NOMO-1 treated with DMSO at 0.1 percent for 48 hours (cell line): ENCODE measurements around the gene C3orf80.
"Not testable (repeated sequence)": the region's sequence is repeated elsewhere in the genome, so short reads cannot be mapped to it uniquely, and the experiment has no call there.

Experiments
- DNase-seq: peaks from one replicate; lab custom pipeline; 2025; ENCODE audit not compliant: unreplicated experiment; lab: John Stamatoyannopoulos, UW

C3orf80 gene

DNA sequence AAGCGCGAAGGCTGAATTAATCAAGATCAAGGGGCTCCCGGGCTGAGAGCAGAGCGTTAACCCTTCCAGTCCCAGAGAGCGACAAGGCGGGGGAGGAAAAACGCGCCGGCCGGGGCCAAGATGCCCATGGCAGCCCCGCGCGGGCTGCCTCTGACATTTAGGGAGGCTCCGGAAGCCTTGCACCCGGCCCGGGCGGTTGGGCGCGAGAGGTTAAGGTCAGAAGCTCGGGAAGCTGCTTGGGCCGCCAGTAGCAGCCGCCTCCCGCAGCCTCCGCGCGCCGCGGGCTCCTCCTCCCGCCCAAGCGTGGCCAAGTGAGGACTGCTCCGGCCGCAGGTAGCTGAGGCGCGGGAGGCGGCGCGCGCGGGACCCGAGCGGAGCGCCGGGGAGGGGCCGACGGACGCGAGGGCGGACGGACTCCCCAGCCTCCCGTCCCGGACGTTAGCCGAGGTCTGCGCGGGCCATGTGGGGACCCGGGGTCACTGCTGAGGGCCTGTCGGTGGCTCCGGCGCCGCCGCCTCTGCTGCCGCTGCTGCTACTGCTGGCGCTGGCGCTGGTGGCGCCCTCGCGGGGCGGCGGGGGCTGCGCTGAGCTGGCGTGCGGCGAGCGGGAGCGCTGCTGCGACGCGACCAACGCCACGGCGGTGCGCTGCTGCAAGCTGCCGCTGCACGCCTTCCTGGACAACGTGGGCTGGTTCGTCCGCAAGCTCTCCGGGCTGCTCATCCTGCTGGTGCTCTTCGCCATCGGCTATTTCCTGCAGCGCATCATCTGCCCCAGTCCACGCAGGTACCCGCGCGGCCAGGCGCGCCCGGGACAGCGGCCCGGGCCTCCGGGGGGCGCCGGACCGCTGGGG is at the start of gene C3orf80:
C3orf80 (plus strand) TSS at position 247 of the 850 bp plus-strand sequence; CDS start at position 461, 214 bp downstream.
- peak; percentile 77 for DNase-seq

DNA sequence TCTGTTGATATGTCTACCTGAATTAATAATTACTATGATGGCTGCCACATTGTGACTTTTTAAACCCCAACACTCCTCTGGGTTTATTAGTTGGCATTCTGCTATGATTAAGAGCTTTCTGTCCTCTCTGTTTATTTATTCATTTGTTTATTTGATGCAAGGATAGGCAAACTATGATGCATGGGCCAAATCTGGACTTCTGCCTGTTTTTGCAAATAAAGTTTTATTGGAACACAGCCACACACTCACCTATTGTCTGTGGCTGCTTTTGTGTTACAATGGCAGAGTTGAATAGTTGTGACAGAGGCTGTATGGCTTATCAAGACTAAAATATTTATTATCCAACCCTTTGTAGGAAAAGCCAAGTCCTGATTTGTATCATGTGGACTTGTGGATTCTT is 48.3 kb upstream of the C3orf80 start:
- no peak for DNase-seq

DNA sequence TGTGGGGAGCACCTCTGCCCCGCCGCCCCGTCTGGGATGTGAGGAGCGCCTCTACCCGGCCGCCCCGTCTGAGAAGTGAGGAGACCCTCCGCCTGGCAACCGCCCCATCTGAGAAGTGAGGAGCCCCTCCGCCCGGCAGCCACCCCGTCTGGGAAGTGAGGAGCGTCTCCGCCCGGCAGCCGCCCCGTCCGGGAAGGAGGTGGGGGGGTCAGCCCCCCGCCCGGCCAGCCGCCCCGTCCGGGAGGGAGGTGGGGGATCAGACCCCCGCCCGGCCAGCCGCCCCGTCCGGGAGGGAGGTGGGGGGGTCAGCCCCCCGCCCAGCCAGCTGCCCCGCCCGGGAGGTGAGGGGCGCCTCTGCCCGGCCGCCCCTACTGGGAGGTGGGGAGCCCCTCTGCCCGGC is 46.6 kb upstream of the C3orf80 start:
- not testable (repeated sequence) for DNase-seq

DNA sequence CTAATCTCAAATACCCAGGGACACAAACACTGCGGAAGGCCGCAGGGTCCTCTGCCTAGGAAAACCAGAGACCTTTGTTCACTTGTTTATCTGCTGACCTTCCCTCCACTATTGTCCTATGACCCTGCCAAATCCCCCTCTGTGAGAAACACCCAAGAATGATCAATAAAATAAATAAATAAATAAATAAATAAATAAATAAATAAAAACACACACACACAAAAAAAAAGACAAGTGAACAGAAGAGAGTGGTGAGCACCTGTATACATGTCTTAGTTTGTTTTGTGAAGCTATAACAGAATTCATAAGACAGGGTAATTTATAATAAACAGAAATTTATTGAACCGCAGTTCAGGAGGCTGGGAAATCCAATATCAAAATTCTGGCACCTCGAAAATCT is 45.8 kb upstream of the C3orf80 start:
- DNase-seq: not testable (repeated sequence)

DNA sequence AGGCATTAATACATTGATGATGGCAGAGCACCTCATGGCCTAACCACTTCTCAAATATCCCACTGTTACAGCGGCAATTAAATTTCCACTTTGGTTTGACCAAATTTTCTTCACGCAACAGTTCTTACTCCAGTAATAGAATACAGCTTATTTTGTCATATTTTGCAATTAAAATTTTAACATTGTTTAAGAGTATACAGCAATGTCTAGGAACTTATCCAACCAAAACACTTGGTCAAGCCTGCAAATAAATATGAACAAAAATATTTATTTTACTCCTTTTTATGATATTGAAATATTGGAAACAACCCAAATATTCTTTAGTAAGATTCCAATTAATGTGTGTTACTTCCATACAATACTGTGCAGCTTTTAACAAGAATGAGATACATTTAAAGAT is 45.3 kb upstream of the C3orf80 start:
- no peak for DNase-seq

DNA sequence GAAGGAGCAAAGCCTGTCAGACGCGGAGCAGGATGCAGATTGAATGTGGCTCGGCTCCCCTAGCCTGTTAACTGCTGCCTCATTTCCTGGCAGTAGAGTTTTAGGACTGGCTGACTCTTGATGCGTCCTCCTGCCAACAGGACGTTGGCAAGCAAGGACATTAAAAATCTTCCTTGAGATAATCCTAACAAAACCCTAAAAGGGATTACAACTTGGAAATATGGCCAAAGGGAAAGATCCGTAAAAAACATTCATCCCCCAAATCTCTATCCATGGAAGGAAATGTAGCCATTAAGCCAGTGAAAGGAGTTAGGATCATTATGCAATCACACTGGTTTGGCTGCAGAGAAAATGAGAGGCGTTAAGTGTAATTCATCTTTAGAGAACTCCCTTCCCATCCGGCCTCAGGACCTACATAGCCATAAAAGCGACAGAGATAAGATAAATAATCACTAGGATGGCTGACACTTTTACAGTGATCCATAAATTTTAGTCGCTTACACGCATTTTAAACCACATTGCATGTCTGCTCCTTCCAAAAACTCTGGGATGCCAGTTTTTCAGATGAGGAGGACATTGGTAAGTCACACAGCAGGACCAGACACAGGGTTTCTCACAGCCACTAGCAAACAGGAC is 44.5 kb upstream of the C3orf80 start:
- DNase-seq: peak; percentile 94

DNA sequence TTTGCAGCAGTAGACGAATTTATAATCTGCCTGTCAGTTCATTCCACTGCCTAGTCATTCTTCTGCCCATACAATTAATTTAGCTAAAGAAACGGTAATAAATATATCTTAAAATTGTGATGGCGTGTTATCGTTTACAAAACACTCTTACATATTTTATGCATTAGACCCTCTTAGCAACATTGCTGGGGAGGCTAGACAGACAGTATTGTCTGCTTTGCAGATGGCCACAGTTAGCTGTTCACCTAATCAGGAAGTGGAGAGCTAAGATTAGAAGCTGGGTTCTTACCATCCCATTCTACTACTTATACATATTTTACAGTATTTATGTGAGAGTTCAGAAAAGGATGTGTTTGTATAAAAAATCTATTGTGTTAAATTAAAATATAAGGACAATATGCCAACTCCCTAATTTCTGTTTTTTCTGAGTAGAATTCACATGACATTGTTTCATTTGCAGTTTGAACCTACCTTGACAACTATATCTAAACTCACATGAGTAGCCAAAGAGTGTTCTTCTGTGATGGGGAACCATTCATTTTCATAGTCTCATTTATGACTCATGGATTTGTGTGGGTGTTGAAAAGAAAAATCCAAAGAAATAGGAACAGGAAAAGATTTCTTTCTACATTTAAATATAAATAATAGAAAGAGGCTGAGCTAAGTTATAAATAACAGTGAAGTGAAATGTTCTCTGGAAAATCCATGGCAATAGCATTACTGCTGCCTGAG is 41.7 kb upstream of the C3orf80 start:
- DNase-seq: peak; percentile 40

DNA sequence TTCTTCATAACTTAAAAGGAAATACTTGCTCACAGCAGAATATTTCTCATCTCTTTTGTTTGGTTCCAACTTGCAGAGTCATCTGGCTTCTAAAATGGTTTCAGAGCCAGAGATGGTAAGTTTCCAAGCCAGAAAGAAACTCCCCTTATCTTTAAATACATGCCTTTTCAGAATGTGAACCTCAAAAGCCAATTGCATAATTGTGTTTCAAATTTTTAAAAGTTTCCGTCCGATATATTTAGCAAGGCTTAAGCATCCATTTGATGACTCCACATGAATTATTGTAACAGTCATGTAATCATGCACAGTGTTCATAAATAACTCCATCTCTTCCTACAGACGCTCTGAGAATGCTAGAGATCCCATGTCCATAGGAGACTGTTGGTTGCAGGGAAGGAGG is 40.6 kb upstream of the C3orf80 start:
- DNase-seq: peak; percentile 88

DNA sequence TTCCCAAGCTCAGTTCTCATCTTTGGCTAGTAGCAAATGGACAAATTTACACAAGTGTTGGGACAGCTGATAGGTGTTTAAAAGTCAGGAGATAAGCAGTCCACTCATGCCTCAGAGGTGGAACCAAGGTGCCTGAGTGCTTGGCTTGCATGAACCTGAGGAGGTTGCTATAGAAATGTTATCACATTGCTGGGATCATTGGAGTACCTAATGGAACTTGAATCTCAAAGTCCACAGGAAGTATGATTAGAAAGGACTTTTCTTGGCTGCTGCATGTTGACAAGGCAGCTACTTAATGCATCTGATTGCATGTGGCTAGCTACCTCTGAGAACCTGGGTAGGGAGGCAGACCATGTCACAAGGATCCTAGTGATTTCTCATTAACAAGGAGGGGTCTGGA is 39.5 kb upstream of the C3orf80 start:
- no peak for DNase-seq

DNA sequence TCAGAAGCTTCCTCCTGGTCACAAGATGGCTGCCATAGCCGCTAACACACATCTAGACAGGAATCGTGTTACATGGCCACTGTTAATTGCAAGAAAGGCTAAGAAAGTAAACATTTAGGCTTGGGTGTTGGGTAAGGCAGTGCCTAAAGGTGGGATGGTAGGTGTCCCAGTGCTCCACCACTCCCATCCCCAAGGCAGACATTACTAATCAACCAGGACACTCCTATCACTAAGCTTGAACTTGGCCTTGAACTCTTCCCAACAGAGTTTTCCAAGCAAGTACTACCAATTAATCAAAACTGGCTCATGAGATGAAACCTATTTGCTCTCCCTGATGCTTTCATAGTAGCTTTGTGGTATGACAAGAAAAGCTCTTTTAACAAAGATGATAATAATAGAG is 37.9 kb upstream of the C3orf80 start:
- no peak for DNase-seq

DNA sequence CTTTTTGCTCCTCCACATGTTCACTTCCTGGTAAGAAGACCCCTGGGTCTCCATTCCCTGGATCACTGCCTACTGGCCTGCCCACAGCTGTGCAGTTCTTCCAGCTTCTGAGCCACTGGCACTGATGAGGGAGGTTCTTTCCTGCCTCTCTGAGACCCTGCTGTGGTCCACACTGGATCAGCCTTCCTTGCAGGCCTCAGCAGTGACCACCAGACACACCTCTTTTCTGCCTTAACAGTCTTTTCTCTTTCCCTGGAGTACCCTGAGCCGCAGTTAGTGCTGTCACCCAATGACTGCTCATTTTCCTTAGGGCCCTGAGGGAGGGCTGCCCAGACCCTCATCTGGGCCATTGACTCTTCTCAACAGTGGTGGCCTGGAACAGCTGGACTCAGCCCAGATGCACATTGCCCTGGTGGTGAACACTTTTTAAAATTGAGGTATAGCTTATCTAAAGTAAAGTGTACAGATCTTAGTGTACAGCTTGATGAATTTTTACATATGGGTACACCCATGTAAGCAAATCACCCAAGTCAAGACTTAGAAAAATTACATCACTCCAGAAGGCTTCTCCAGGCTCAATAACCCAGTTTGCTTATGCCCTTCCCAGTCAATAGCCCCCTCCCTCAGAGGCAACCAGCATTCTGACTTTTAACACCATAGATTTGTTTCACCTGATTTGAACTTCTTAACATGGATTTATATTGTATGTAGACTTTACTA is 32.8 kb upstream of the C3orf80 start:
- no peak for DNase-seq

DNA sequence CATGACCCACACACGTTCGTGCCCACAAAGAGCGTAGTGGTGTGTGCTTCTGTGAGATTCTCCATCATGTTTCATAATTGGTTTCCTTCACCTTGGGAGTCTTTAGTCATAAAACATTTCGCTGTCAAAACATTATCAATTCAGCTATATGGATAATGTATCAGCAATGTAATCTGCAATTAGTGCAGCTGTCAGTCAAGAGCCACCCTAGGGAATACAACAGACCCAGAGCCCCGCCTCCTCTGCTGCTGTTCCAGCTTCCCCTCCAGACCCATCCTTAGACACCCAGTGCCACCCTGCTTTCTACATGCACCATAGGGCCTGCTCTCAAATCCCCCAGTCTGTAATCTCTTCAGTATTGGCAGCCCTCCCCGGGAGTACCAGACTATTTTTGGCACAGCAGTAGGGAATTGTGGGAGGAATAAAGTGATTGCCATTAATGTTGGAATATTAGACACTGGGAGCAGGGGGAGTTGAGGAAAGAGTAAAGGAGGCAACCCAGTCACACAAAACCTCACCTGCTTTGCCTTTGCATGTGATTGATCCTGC is 31.5 kb upstream of the C3orf80 start:
- no peak for DNase-seq

DNA sequence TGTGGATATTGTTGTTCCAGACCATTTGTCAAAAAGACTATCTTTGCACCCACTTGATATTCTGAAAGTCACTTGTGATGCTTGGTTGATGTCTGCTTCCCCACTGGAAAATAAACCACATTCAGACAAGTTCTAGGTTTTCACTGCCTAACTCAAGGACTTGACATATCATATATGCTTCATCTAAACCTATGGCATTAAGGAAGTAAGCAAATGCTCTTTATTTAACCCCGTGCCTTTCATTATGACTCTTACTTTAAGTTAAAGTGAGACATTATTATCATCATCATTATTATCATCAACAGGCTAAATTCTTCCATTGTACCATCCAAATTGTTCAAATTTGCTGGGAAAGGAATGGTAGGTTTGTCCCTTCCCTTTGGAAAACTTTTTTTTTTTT is 30.8 kb upstream of the C3orf80 start:
- no peak for DNase-seq

DNA sequence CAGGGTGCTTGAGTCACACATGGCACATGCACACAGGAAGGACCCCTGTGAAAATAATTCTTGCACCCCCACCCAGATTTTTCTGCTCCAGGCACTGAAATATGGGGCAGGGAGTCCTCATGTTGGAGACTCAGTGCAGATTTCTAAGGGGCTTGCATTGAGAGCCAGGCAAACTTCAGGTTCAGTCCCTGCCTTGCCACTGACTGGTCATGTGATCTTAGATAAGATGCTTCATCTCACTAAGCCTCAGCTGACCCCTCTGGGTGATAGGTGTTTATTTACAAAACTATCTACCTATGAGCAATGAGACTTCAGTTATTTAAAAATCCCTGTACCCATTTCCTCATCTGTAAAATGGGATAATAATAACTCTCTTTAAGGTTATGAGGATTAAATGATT is 30.1 kb upstream of the C3orf80 start:
- no peak for DNase-seq

DNA sequence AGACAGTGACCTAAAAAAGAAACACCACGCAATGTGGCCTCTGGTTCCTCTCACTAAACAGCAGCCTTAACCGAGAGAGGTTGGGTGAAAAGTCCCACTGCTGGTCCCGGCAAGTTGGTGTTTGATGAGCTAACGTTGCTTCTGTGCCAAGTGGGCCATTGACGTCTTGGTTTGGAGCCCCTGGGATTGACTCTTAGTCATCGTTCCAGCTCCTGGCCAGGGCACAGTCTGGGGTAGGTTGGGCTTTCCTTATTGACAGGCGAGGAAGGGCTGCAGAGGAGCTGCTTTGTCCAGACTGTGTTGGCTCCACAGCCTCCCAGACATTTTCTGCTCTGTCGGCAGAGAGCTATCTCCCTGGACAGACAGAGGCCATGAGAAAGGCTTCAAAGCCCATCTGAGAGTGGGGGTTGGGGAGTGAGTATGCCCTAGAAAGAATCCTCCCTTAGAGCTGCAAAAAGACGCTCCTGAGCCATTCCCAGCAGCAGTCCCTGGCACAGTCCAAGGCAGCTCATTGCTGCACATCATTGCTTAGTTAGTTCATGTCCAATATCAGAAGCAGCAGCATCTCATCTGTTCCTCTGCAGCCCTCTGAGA is 28.6 kb upstream of the C3orf80 start:
- no peak for DNase-seq

DNA sequence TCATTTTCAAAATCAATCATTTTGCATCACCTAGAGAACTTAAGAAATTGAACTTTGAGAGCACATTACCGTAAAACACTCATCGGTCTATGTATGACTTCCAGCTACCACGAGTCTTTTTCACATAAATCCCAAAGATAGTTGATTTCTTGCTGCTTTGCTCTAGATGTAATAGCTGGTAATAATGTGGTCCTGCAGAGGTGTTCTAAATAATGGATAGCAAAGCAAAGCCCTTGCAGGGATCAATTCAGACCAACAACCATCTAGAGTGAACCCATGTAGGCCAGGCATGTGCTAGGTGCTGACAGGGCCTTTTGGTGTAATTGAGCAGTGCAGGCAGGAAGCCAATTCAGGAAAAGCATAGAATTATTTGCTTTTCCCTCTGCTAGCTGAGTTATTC is 26.1 kb upstream of the C3orf80 start:
- DNase-seq: no peak

DNA sequence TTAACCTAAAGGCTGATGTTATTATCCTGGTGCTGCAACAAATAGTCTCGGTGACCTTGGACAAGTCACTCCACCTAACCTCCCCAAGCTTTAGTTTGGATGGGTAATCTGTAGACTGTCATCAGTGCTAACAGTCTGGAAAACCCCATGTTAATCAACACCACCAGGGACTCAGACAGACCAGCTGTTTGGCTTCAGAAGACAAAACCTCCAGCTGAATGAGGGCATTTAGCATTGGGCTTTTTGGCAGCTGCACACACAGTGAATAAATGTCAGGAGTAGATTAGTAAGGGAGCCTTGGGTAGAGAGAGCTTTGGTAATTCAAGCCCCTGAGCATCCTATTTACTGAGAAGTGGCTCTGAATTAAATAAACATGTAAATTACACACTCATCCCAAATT is 24.9 kb upstream of the C3orf80 start:
- DNase-seq: no peak

DNA sequence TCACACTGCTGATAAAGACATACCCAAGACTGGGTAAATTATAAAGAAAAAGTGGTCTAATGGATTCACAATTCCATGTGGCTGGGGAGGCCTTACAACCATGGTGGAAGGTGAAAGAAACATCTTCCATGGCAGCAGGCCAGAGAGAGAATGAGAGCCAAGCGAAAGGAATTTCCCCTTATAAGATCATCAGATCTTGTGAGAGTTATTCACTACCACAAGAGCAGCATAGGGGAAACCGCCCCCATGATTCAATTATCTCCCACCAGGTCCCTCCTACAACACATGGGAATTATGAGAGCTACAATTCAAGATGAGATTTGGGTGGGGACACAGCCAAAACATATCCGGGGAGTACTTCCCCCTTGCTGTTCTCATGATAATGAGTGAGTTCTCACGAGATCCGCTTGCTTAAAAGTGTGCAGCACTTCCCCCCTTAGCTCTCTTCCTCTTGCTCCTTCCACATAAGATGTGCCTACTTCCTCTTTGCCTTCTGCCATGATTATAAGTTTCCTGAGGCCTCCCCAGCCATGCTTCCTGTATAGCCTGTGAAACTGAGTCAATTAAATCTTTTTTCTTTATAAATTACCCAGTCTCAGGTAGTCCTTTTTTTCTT is 20.7 kb upstream of the C3orf80 start:
- DNase-seq: peak; percentile 70

DNA sequence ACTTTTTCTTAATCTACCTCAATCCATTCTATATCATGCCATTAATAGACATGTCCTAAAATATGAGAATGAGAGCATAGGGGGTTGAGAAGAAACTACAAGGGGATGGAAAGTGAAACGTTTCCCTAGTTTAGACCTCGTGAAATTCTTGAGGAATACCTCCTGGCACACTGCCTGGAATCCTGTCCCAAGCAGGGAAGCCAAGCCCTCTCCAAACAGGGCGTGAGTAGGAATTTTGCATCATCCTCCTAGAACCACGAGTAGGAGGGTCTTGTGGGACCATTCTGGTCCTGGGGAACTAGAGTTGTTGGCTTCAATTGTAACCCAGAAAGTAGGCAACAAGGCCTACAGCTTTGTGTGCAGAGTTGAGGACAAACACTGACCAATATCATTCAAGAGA is 19.6 kb upstream of the C3orf80 start:
- no peak for DNase-seq

DNA sequence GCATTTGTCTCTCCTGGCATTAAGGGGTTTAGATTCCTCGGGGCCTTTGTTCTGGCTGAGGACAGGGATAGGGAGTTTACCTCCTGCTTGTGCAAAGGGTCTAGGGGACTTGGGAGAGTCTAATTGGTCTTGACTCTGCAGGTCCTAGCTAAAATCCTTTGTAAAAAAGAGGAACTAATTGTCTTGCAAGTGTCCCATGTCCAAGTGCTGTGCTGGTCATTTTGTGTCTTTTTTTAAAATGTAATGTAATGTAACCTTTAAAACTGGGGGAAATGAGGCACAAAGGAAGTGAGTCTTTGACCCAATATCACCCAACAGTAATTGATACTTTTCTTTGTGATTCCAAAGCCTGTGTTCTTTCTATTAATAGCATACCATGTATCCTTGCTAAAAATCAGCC is 14.9 kb upstream of the C3orf80 start:
- peak; percentile 34 for DNase-seq
